T-helper 1 cell treated with Interleukin-12 subunit alpha and Interleukin-12 subunit beta and Interleukin-4 antibody, amounts not matched to agents 30 μg/mL and 1 μg/mL, for 36 hours (primary cell): ENCODE data around the gene CMTM7.
A peak's percentile ranks its signal among the peaks of the same experiment; 100 is the strongest.

ENCODE experiments used
- H3K27ac Mint-ChIP-seq: one replicate; pipeline ENCODE4 v1.8.0; 2021; ENCODE audit warnings: mild to moderate bottlenecking, mixed read lengths
- H3K27me3 Mint-ChIP-seq: one replicate; pipeline ENCODE4 v1.8.0; 2021; ENCODE audit warnings: low read depth, mixed read lengths
- H3K36me3 Mint-ChIP-seq: one replicate; pipeline ENCODE4 v1.8.0; 2021; ENCODE audit warnings: low read depth, mixed read lengths
- H3K4me1 Mint-ChIP-seq: one replicate; pipeline ENCODE4 v1.8.0; 2021; ENCODE audit warnings: low read depth, mixed read lengths
- H3K4me3 Mint-ChIP-seq: one replicate; pipeline ENCODE4 v1.8.0; 2021; ENCODE audit warnings: mild to moderate bottlenecking, moderate library complexity, mixed read lengths
- H3K9me3 Mint-ChIP-seq: one replicate; pipeline ENCODE4 v1.8.0; 2021; ENCODE audit warnings: mixed read lengths

The CMTM7 gene

GRCh38 chr3:32484436-32484835 is 92.8 kb downstream of the CMTM7 start:
- no peak overlapping the region for H3K27ac Mint-ChIP-seq
- H3K4me3 Mint-ChIP-seq: no peak overlapping the region
- no peaks in the 10 kb centered on the region for H3K27me3 Mint-ChIP-seq
- peaks cover 50% of the 10 kb centered on the region for H3K36me3 Mint-ChIP-seq
- no peaks in the 10 kb centered on the region for H3K9me3 Mint-ChIP-seq
- H3K4me1 Mint-ChIP-seq: peaks cover 22% of the 10 kb centered on the region

GRCh38 chr3:32487781-32488473 is 96.3 kb downstream of the CMTM7 start:
- no peaks in the 10 kb centered on the region for H3K9me3 Mint-ChIP-seq
- H3K27me3 Mint-ChIP-seq: no peaks in the 10 kb centered on the region
- H3K4me3 Mint-ChIP-seq: no peak overlapping the region
- peaks cover 35% of the 10 kb centered on the region for H3K36me3 Mint-ChIP-seq
- H3K27ac Mint-ChIP-seq: no peak overlapping the region
- H3K4me1 Mint-ChIP-seq: peaks cover 12% of the 10 kb centered on the region

- peaks cover 12% of the 10 kb centered on the region for H3K4me1 Mint-ChIP-seq
- no peaks in the 10 kb centered on the region for H3K27me3 Mint-ChIP-seq
- peaks cover 35% of the 10 kb centered on the region for H3K36me3 Mint-ChIP-seq
- H3K4me3 Mint-ChIP-seq: no peak overlapping the region
- no peaks in the 10 kb centered on the region for H3K9me3 Mint-ChIP-seq
- H3K27ac Mint-ChIP-seq: no peak overlapping the region
Observed at GRCh38 chr3:32488474-32489008, 96.9 kb downstream of the CMTM7 start.

DNA sequence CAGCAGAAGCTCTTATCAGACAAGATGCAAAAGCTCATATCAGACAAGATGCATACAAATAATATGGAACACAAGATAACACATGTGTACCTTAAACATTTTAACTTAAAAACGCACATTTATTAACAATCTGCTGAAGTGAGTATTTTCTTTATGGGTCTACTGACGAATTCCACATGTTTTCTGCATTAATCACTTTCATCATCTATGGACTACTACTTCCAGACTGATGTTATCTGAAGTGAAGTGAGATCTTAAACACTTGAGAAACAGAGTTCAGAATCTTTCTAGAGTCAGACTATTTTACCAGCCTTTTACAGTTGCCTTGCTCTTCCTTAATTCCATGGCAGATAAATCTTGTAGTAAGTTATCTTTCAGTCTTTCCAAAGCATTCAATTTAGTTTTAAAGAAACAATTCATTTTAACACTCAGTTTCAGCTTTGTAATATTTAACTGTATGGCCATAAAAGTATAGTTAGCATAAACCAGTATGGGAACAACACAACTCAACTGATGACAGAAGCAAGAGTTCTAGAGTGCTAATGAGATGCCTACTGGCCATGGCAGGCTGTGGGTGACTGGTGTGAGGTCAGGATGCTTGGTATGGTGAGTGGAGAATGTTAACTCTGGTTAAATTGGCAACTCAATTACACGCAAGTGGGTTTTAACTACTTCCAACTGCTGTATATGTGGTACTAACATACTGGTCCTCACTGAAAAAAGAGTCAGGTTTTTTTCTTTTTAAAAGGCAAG is 101.2 kb downstream of the CMTM7 start:
- H3K36me3 Mint-ChIP-seq: peaks cover 24% of the 10 kb centered on the region
- no peaks in the 10 kb centered on the region for H3K9me3 Mint-ChIP-seq
- H3K27ac Mint-ChIP-seq: no peak overlapping the region
- H3K4me3 Mint-ChIP-seq: no peak overlapping the region
- no peaks in the 10 kb centered on the region for H3K27me3 Mint-ChIP-seq
- peaks cover 9% of the 10 kb centered on the region for H3K4me1 Mint-ChIP-seq

GRCh38 chr3:32493437-32494414 is 102.1 kb downstream of the CMTM7 start:
- Mint-ChIP-seq H3K27ac (no peak overlapping the region), H3K9me3 (no peaks in the 10 kb centered on the region), H3K27me3 (no peaks in the 10 kb centered on the region), H3K36me3 (peaks cover 18% of the 10 kb centered on the region), H3K4me1 (peaks cover 11% of the 10 kb centered on the region), H3K4me3 (no peak overlapping the region)

DNA sequence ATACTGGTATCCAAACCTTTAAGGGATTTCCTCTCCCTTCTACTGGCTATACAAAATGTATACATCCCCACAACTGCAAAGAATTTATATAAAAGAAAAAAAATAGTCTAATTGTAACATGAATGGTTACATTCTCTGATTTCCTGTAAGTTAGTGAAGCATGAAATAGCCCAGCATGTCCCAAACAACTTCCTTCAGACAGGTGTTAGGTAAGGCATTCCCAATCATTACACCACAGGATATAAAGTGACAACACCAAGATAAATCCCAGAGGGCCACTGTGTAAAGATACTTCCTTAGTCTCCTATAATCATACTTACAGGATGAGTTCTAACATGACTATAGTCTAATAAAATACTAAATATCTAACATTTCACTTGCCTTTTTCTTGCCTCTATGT is 103.4 kb downstream of the CMTM7 start:
- no peaks in the 10 kb centered on the region for H3K9me3 Mint-ChIP-seq
- no peak overlapping the region for H3K27ac Mint-ChIP-seq
- peaks cover 17% of the 10 kb centered on the region for H3K4me1 Mint-ChIP-seq
- H3K36me3 Mint-ChIP-seq: peaks cover 17% of the 10 kb centered on the region
- H3K27me3 Mint-ChIP-seq: no peaks in the 10 kb centered on the region
- H3K4me3 Mint-ChIP-seq: no peak overlapping the region

DNA sequence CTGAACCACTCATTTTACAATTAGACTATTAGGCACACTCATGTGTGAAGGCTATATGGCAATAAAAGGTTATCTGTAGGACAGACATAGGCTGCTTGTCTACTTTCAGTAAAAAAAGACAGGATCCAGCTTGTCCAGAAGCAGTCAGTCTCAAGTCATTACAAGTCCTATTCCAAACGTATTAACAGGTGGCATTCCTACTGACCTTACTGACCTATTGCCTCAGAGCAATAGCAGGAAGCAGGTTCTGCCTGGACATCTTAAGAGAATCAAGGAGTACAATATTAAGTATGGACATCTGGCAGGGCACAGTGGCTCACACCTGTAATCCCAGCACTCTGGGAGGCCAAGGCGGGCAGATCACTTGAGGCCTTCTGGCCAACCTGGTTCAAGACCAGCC is 104.0 kb downstream of the CMTM7 start:
- Mint-ChIP-seq H3K27ac (no peak overlapping the region), H3K9me3 (no peaks in the 10 kb centered on the region), H3K36me3 (peaks cover 16% of the 10 kb centered on the region), H3K27me3 (no peaks in the 10 kb centered on the region), H3K4me1 (peaks cover 22% of the 10 kb centered on the region), H3K4me3 (no peak overlapping the region)

DNA sequence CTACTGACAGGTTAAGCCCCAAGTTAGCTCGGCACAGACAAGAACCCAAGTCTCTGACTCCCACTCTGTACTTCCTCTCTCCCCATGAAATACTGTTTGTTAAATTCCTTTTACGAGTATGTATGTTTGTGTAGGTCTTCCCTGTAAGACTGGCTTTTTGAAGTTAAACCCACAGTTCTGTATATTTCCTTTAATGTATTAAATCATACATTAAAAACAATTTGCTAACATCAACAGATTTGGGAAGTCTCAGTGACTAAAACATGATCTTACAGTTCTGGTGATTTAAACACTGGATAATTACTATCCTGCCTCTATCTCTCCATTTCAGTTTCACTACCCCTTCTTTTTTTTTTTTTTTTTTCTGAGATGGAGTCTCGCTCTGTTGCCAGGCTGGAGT is 106.6 kb downstream of the CMTM7 start:
- Mint-ChIP-seq H3K27me3 (no peaks in the 10 kb centered on the region), H3K27ac (no peak overlapping the region), H3K36me3 (peaks cover 12% of the 10 kb centered on the region), H3K4me1 (peaks cover 32% of the 10 kb centered on the region), H3K4me3 (no peak overlapping the region), H3K9me3 (no peaks in the 10 kb centered on the region)

GRCh38 chr3:32498992-32499391 is 107.3 kb downstream of the CMTM7 start:
- Mint-ChIP-seq H3K27me3 (no peaks in the 10 kb centered on the region), H3K4me3 (no peak overlapping the region), H3K36me3 (peaks cover 12% of the 10 kb centered on the region), H3K9me3 (no peaks in the 10 kb centered on the region), H3K27ac (no peak overlapping the region), H3K4me1 (peaks cover 32% of the 10 kb centered on the region)

DNA sequence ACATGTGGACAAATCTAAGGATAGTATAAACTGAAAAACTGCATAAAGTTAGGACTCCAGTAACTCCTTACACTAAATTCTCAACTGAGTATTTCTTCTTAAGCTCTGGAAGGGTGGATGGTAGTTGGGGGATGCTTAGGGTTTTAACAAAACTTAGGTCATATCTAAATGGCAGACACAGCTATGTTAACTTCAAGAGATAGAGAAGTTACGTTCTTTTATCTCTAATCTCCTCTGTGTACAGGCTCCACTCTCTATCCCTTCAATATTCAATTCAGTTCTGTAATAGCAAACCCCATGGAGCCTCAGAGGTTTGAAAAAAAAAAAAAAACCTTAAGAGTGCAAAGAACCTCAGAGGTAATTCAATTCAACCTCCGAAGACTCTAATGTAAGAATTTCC is 107.9 kb downstream of the CMTM7 start:
- Mint-ChIP-seq H3K36me3 (peaks cover 12% of the 10 kb centered on the region), H3K4me3 (no peak overlapping the region), H3K27me3 (no peaks in the 10 kb centered on the region), H3K4me1 (peaks cover 31% of the 10 kb centered on the region), H3K27ac (no peak overlapping the region), H3K9me3 (no peaks in the 10 kb centered on the region)

DNA sequence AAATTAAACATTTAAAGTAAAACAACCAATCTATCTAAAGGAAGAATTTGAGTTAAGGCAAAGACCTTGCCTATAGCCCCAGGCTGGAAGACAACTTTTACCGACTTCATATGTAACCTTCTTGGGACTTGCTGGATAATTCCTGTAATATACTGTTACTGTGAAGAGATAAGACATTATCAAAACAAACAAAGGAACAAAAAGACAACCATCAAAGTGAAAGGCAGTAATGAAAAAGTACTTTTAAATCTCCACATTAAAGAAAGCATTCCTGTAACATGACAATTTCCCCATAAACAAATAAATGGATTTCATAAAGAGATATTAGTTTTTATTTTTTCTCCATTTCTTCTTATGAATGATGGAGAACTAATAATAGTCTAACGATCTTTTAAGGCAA is 108.6 kb downstream of the CMTM7 start:
- peaks cover 12% of the 10 kb centered on the region for H3K36me3 Mint-ChIP-seq
- H3K27ac Mint-ChIP-seq: no peak overlapping the region
- peaks cover 4% of the 10 kb centered on the region for H3K27me3 Mint-ChIP-seq
- peak overlapping the region; percentile 12 for H3K4me3 Mint-ChIP-seq
- no peaks in the 10 kb centered on the region for H3K9me3 Mint-ChIP-seq
- peaks cover 30% of the 10 kb centered on the region for H3K4me1 Mint-ChIP-seq

- Mint-ChIP-seq H3K4me1 (peaks cover 30% of the 10 kb centered on the region), H3K27me3 (peaks cover 4% of the 10 kb centered on the region), H3K4me3 (peak overlapping the region; percentile 99), H3K27ac (peak overlapping the region; percentile 94), H3K9me3 (no peaks in the 10 kb centered on the region), H3K36me3 (peaks cover 8% of the 10 kb centered on the region)
Observed at GRCh38 chr3:32500880-32501782, 109.5 kb downstream of the CMTM7 start.

DNA sequence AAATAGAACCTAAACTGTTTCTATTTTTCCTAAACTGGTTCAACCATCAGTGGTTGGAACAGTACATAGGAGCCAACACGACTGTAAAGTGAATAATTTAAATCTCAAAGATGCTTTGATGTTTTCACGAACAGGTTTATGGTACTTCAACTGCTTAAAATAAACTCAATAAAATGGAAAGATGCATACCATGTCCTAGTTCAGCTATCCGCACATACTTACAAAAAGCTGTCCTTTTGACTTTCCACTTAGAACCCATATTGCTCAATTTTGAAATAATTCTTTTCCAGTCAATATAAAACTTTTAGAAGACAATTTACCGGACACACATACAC is 110.1 kb downstream of the CMTM7 start:
- Mint-ChIP-seq H3K4me3 (peak overlapping the region; percentile 99), H3K4me1 (peaks cover 27% of the 10 kb centered on the region), H3K36me3 (peaks cover 3% of the 10 kb centered on the region), H3K9me3 (no peaks in the 10 kb centered on the region), H3K27me3 (peaks cover 6% of the 10 kb centered on the region), H3K27ac (peak overlapping the region; percentile 94)
